Endothelial cell of umbilical vein (primary cell): ENCODE data around the gene RAB39A. TPM values are rescaled to one million over a fixed set of nuclear protein-coding genes. Genes with fewer than 3 reads are reported as not detected.

Source experiments
- BruUV-seq: library from RNA; stranded (reverse); fragments of 400-500 nt; replicated peaks from 2 replicates; lab custom pipeline; 2021; lab: Mats Ljungman, UMichigan
- CTCF ChIA-PET: fragments of 300-600, 350-600 bp; sonication (Branson Sonifier 250); formaldehyde crosslinking; loops from one replicate; lab custom pipeline; 2021; ENCODE audit warnings: antibody characterized with exemption, inconsistent platforms; lab: Charles Lee
- POLR2A ChIA-PET: fragments of 300-600, 350-600 bp; sonication (Branson Sonifier 250); formaldehyde crosslinking; loops from one replicate; lab custom pipeline; 2021; ENCODE audit warnings: antibody characterized with exemption, inconsistent platforms; lab: Charles Lee
- DNase-seq: peaks from one replicate; pipeline ENCODE4 v3.0.0-alpha.2; 2011; ENCODE audit warnings: low read depth, low spot score
- FAIRE-seq: peaks from 2 replicates; lab custom pipeline; 2011; peaks lifted over from hg19 to GRCh38; lab: Jason Lieb, UNC
- H2AFZ ChIP-seq: 2 replicates; pipeline ENCODE4 v1.6.0; 2012; ENCODE audit warnings: low read depth, low read length, control low read depth, inconsistent platforms
- H3K27ac ChIP-seq: 2 replicates; pipeline ENCODE4 v1.5.1; 2011; ENCODE audit warnings: low read depth, mild to moderate bottlenecking, control low read depth, low read length, moderate library complexity; ENCODE audit not compliant: insufficient read depth
- H3K27me3 ChIP-seq, 2 experiments: 2 replicates each; pipeline versions ENCODE4 v1.6.0 to v1.6.1; 2011; ENCODE audit warnings: low read length in 2 of 2, mixed read lengths in 1 of 2; ENCODE audit not compliant: control insufficient read depth in 2 of 2, insufficient read depth in 2 of 2
- H3K36me3 ChIP-seq, 2 experiments: 2 replicates in 1 of 2; 3 replicates in 1 of 2; pipeline ENCODE4 v1.5.1; 2011; ENCODE audit warnings: low read length in 2 of 2, mild to moderate bottlenecking in 1 of 2, moderate library complexity in 1 of 2; ENCODE audit not compliant: control insufficient read depth in 2 of 2, insufficient read depth in 2 of 2; ENCODE audit errors: extremely low read depth in 1 of 2
- H3K4me1 ChIP-seq: 3 replicates; pipeline ENCODE4 v1.5.1; 2011; ENCODE audit warnings: mild to moderate bottlenecking, low read length; ENCODE audit not compliant: control insufficient read depth, insufficient read depth; ENCODE audit errors: extremely low read depth
- H3K4me2 ChIP-seq: 2 replicates; pipeline ENCODE4 v1.6.1; 2011; ENCODE audit warnings: low read length, control low read depth, mixed read lengths; ENCODE audit not compliant: insufficient read depth
- H3K4me3 ChIP-seq, 3 experiments: fragments of 200-600 bp in 1 of 3; sonication (generic), shearing (Covaris generic) in 1 of 3; replicated peaks in 1 of 3; 2 replicates each; pipeline ENCODE4 v1.5.1; 2011 to 2016; ENCODE audit warnings: control low read depth in 3 of 3, low read length in 3 of 3, mild to moderate bottlenecking in 2 of 3, inconsistent platforms in 1 of 3, low read depth in 1 of 3, moderate library complexity in 1 of 3; ENCODE audit not compliant: insufficient read depth in 1 of 3
- H3K79me2 ChIP-seq: 2 replicates; pipeline ENCODE4 v1.6.0; 2012; ENCODE audit warnings: low read length, inconsistent platforms; ENCODE audit not compliant: control insufficient read depth, insufficient read depth
- H3K9ac ChIP-seq: replicated peaks from 2 replicates; pipeline ENCODE3; 2011; ENCODE audit warnings: low read length, control low read depth; ENCODE audit not compliant: insufficient read depth; ENCODE audit errors: extremely low read depth
- H3K9me1 ChIP-seq: replicated peaks from 3 replicates; pipeline ENCODE4 v1.6.0; 2011; ENCODE audit warnings: mild to moderate bottlenecking, low read length; ENCODE audit not compliant: control insufficient read depth, insufficient read depth; ENCODE audit errors: extremely low read depth
- H3K9me3 ChIP-seq: replicated peaks from 2 replicates; pipeline ENCODE4 v1.5.1; 2012; ENCODE audit warnings: low read length, inconsistent platforms; ENCODE audit not compliant: control insufficient read depth, insufficient read depth
- H4K20me1 ChIP-seq: replicated peaks from 2 replicates; pipeline ENCODE3; 2011; ENCODE audit warnings: mild to moderate bottlenecking, low read length; ENCODE audit not compliant: control insufficient read depth, insufficient read depth; ENCODE audit errors: extremely low read depth
- FOS ChIP-seq: IDR thresholded peaks from 2 replicates; pipeline ENCODE4 v1.6.1; 2011; ENCODE audit warnings: mild to moderate bottlenecking, low read length, moderate library complexity, borderline replicate concordance; ENCODE audit not compliant: insufficient read depth
- GATA2 ChIP-seq: IDR thresholded peaks from 2 replicates; pipeline ENCODE4 v1.7.0; 2011; ENCODE audit warnings: low read depth, mild to moderate bottlenecking, moderate library complexity, mixed read lengths, low read length; ENCODE audit not compliant: insufficient read length, insufficient read depth
- JUN ChIP-seq: IDR thresholded peaks from 2 replicates; pipeline ENCODE4 v1.6.1; 2011; ENCODE audit warnings: borderline replicate concordance, low read depth; ENCODE audit not compliant: insufficient read length, insufficient read depth
- MYC ChIP-seq: IDR thresholded peaks from one replicate; pipeline ENCODE4 v1.6.1; 2011; ENCODE audit warnings: mild to moderate bottlenecking, low read depth, low read length
- dilution Hi-C: fragments of 300-500 bp; cut with MboI; formaldehyde crosslinking; loops from one replicate; pipeline ENCODE4 v1.15.0; 2019; ENCODE audit warnings: low sequenced_read_pairs; ENCODE audit not compliant: extremely low pct_ligation_motif_present
- intact Hi-C: fragments of 100-400 bp; cut with micrococcal nuclease; formaldehyde crosslinking; loops from one replicate; pipeline ENCODE4 v1.10.0; 2022
- polyA plus RNA-seq, 4 experiments: library from polyadenylated mRNA; depleted of rRNA in 3 of 4; stranded (reverse) in 3 of 4; unstranded in 1 of 4; fragments of >200 nt; gene quantifications; 2 replicates each; pipeline versions ENCODE4 v1.2.1 to v1.2.3, GENCODE V29; 2011 to 2012; ENCODE audit warnings: missing spikeins in 1 of 4
- total RNA-seq: library from RNA; stranded (reverse); gene quantifications from 2 replicates; pipeline ENCODE4 v1.2.3, GENCODE V29; 2021
- TF ChIP-seq, protein P1 (sequence below), 2 donors: IDR thresholded peaks; 1 replicate in 1 of 2; 2 replicates in 1 of 2; pipeline ENCODE4 v1.5.1; 2011; ENCODE audit warnings: low read length in 2 of 2, mild to moderate bottlenecking in 2 of 2, moderate library complexity in 2 of 2, control low read depth in 1 of 2, inconsistent platforms in 1 of 2, low read depth in 1 of 2; ENCODE audit not compliant: insufficient read depth in 1 of 2; ENCODE audit errors: extremely low read depth in 1 of 2
- TF ChIP-seq, protein P2 (sequence below): IDR thresholded peaks from 2 replicates; pipeline ENCODE4 v1.6.1; 2011; ENCODE audit not compliant: insufficient read depth, insufficient read length

The RAB39A gene
- total and polyA plus RNA-seq, 2 donors (not counting 3 experiments of a cell fraction or from before 2014, with no cell fraction given) = not detected

DNA sequence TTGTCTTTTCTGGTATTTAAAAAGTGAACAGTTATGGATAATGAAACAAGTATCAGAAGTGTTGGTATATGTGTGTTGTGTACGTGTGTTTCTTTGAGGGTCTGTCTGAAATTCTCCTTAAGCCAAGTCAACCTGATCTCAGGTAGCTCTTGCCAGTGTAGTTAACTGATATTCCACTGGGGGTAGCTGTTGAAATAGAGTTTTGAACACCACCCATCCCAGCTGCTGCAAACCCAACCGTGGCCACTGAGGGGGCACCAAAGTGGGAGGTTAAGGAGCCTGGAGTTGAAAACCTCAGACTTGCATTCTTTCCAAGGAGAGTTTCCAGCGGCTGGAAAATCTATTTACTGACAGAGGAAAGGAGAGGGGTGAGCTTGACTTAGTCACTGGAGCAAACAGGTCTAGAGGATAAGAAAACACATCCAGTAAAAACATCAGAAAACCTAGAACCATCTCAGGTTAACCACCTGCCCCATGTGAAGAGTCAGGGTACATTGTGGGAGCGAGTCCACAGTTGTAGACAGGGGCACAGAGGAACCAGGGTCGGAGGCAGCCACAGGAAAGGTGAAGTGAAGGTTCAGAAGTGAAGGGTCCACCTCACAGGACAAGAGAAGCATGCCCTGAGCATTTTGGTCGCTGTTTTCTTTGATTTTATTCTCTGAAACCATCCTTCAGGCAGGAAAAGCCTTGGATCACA lies 71.7 kb downstream of the RAB39A start:
- Histone ChIP-seq H3K79me2 (no peaks in the 10 kb centered on the region), H3K27me3 (peaks cover 2 to 3% of the 10 kb centered on the region in 2 experiments), H3K4me1 (no peaks in the 10 kb centered on the region), H4K20me1 (no peaks in the 10 kb centered on the region), H3K27ac (no peak overlapping the region), H3K4me2 (no peak overlapping the region), H2AFZ (no peak overlapping the region), H3K4me3 (no peak overlapping the region), H3K9me3 (no peaks in the 10 kb centered on the region), H3K36me3 (no peaks in the 10 kb centered on the region), H3K9me1 (no peaks in the 10 kb centered on the region), H3K9ac (no peak overlapping the region)
- POLR2A ChIA-PET = interaction anchor here (1.8 kb wide), 1 partner anchor 9 kb away, joined by 5 read pairs; the partner anchor contains the start of gene CUL5
- DNase-seq = peak; percentile 61
- peak; percentile 67 for FAIRE-seq
- no TSS peak for BruUV-seq
- dilution Hi-C loops = no loop called here
- TF ChIP-seq, protein P1, sequence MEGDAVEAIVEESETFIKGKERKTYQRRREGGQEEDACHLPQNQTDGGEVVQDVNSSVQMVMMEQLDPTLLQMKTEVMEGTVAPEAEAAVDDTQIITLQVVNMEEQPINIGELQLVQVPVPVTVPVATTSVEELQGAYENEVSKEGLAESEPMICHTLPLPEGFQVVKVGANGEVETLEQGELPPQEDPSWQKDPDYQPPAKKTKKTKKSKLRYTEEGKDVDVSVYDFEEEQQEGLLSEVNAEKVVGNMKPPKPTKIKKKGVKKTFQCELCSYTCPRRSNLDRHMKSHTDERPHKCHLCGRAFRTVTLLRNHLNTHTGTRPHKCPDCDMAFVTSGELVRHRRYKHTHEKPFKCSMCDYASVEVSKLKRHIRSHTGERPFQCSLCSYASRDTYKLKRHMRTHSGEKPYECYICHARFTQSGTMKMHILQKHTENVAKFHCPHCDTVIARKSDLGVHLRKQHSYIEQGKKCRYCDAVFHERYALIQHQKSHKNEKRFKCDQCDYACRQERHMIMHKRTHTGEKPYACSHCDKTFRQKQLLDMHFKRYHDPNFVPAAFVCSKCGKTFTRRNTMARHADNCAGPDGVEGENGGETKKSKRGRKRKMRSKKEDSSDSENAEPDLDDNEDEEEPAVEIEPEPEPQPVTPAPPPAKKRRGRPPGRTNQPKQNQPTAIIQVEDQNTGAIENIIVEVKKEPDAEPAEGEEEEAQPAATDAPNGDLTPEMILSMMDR (IDR thresholded peaks at IDR 0.05; ENCODE audit: extremely low read depth in 1 of 2, insufficient read depth in 1 of 2, low read depth in 1 of 2, low read length in 2 of 2) = peak; percentile 27 to 52
- TF ChIP-seq GATA2 = no peak
- TF ChIP-seq FOS = no peak
- no peak for TF ChIP-seq JUN
- TF ChIP-seq, protein P2, sequence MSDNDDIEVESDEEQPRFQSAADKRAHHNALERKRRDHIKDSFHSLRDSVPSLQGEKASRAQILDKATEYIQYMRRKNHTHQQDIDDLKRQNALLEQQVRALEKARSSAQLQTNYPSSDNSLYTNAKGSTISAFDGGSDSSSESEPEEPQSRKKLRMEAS = no peak
- no peak for TF ChIP-seq MYC
- CTCF ChIA-PET = interaction anchor here (0.8 to 2.5 kb wide), 9 partner anchors 9 to 656 kb away, joined by 3 to 29 read pairs (median 5); partner anchors contain the start of gene CUL5
- intact Hi-C loops = loop anchor here (10.0 kb wide), 1 partner anchor 435 kb away; the partner anchor contains the start of gene ALKBH8
